ENCODE measurements around the gene ATE1.

GRCh38 chr10:121772884-121773283 lies 154.9 kb downstream of the ATE1 start:
- TF ChIP-seq CTCF (conservative IDR thresholded peaks at IDR 0.05; ENCODE audit: low read depth in 2 of 2) (no peak), REST (IDR thresholded peaks at IDR 0.05; ENCODE audit: unreplicated experiment) (no peak), POLR2AphosphoS5 (IDR thresholded peaks at IDR 0.05; ENCODE audit: low read depth) (no peak), EZH2phosphoT487 (IDR thresholded peaks at IDR 0.05; ENCODE audit: unreplicated experiment) (no peak), EZH2 (IDR thresholded peaks at IDR 0.05; ENCODE audit: low read depth, unreplicated experiment) (no peak)

Data from GM23338 (cell line).